WTC11 (cell line): ENCODE results near the gene PLPP3. TPM values are rescaled to one million over a fixed set of nuclear protein-coding genes. Genes with fewer than 3 reads are reported as not detected.

Experiments
- ATAC-seq: fragments of 200-7000 bp; cut with Tn5 transposase; 2 replicates; pipeline ENCODE4 v1.10.0; 2021; ENCODE audit warnings: mild to moderate bottlenecking, moderate library complexity
- CTCF ChIA-PET: fragments of 300-600 bp; sonication (Branson Sonifier 250); formaldehyde crosslinking; loops from one replicate; lab custom pipeline; 2021; ENCODE audit warnings: antibody characterized with exemption; lab: Charles Lee
- POLR2A ChIA-PET: fragments of 350-600 bp; sonication (Branson Sonifier 250); formaldehyde crosslinking; loops from one replicate; lab custom pipeline; 2021; ENCODE audit warnings: antibody characterized with exemption; lab: Charles Lee
- DNase-seq: peaks from one replicate; pipeline ENCODE4 v3.0.0; 2021; ENCODE audit warnings: low spot score
- H3K27ac Mint-ChIP-seq: 2 replicates; pipeline ENCODE4 v1.8.0; 2021; ENCODE audit warnings: mixed read lengths
- H3K27me3 Mint-ChIP-seq: 2 replicates; pipeline ENCODE4 v1.8.0; 2021; ENCODE audit warnings: low read depth, mild to moderate bottlenecking, moderate library complexity, mixed read lengths
- H3K36me3 Mint-ChIP-seq: 2 replicates; pipeline ENCODE4 v1.8.0; 2021; ENCODE audit warnings: mixed read lengths
- H3K4me1 Mint-ChIP-seq: 2 replicates; pipeline ENCODE4 v1.8.0; 2022; ENCODE audit warnings: mixed read lengths
- H3K4me3 Mint-ChIP-seq: 2 replicates; pipeline ENCODE4 v1.8.0; 2021; ENCODE audit warnings: mild to moderate bottlenecking, moderate library complexity, mixed read lengths
- H3K9me3 Mint-ChIP-seq: 2 replicates; pipeline ENCODE4 v1.8.0; 2021; ENCODE audit warnings: mixed read lengths
- AFF4 ChIP-seq: sonication (generic); formaldehyde crosslinking; IDR thresholded peaks from 2 replicates; pipeline ENCODE4 v1.8.1; 2023; ENCODE audit warnings: mild to moderate bottlenecking, missing genetic modification reagents, borderline replicate concordance
- ATF1 ChIP-seq: sonication (generic); formaldehyde crosslinking; IDR thresholded peaks from 2 replicates; pipeline ENCODE4 v1.8.1; 2023; ENCODE audit warnings: mild to moderate bottlenecking, moderate library complexity, missing genetic modification reagents
- ATF6 ChIP-seq: sonication (generic); formaldehyde crosslinking; IDR thresholded peaks from 2 replicates; pipeline ENCODE4 v1.8.1; 2023; ENCODE audit warnings: mild to moderate bottlenecking, missing genetic modification reagents
- CREB1 ChIP-seq: sonication (generic); formaldehyde crosslinking; IDR thresholded peaks from 2 replicates; pipeline ENCODE4 v1.8.0; 2023; ENCODE audit warnings: mild to moderate bottlenecking, missing genetic modification reagents
- E2F5 ChIP-seq: sonication (generic); formaldehyde crosslinking; IDR thresholded peaks from 2 replicates; pipeline ENCODE4 v1.8.1; 2022; ENCODE audit warnings: mild to moderate bottlenecking, moderate library complexity, missing genetic modification reagents
- ERG ChIP-seq: fragments of 250-450 bp; sonication (Bioruptor Pico); IDR thresholded peaks from 2 replicates; pipeline ENCODE4 v1.8.0; 2021; ENCODE audit warnings: mild to moderate bottlenecking
- FOXK1 ChIP-seq: sonication (generic); formaldehyde crosslinking; IDR thresholded peaks from 2 replicates; pipeline ENCODE4 v1.8.0; 2022; ENCODE audit warnings: mild to moderate bottlenecking, moderate library complexity, missing genetic modification reagents
- JAZF1 ChIP-seq: fragments of 250-450 bp; sonication (Bioruptor Pico); IDR thresholded peaks from 2 replicates; pipeline ENCODE4 v1.9.0; 2021; ENCODE audit warnings: moderate library complexity, mild to moderate bottlenecking, inconsistent platforms
- JUN ChIP-seq: sonication (generic); formaldehyde crosslinking; IDR thresholded peaks from 2 replicates; pipeline ENCODE4 v1.8.0; 2023; ENCODE audit warnings: mild to moderate bottlenecking, missing genetic modification reagents
- NR1H2 ChIP-seq: sonication (generic); formaldehyde crosslinking; IDR thresholded peaks from 2 replicates; pipeline ENCODE4 v1.9.0; 2021; ENCODE audit warnings: mild to moderate bottlenecking, moderate library complexity, missing genetic modification reagents
- NR2C2 ChIP-seq: sonication (generic); formaldehyde crosslinking; IDR thresholded peaks from 2 replicates; pipeline ENCODE4 v1.8.0; 2022; ENCODE audit warnings: mild to moderate bottlenecking, missing genetic modification reagents
- NR3C1 ChIP-seq: sonication (generic); formaldehyde crosslinking; conservative IDR thresholded peaks from 2 replicates; pipeline ENCODE4 v1.8.1; 2023; ENCODE audit warnings: low read depth, mild to moderate bottlenecking, missing genetic modification reagents
- STAT6 ChIP-seq: sonication (generic); formaldehyde crosslinking; conservative IDR thresholded peaks from 2 replicates; pipeline ENCODE4 v1.8.1; 2023; ENCODE audit warnings: mild to moderate bottlenecking, low read depth, missing genetic modification reagents, moderate library complexity
- TEAD4 ChIP-seq: sonication (generic); formaldehyde crosslinking; IDR thresholded peaks from 2 replicates; pipeline ENCODE4 v1.8.0; 2022; ENCODE audit warnings: mild to moderate bottlenecking, missing genetic modification reagents
- ZNF121 ChIP-seq: sonication (generic); formaldehyde crosslinking; IDR thresholded peaks from 2 replicates; pipeline ENCODE4 v1.8.0; 2023; ENCODE audit warnings: missing genetic modification reagents
- ZNF219 ChIP-seq: sonication (generic); formaldehyde crosslinking; IDR thresholded peaks from 2 replicates; pipeline ENCODE4 v1.8.0; 2023; ENCODE audit warnings: missing genetic modification reagents, mild to moderate bottlenecking, borderline replicate concordance
- ZNF512 ChIP-seq: sonication (generic); formaldehyde crosslinking; IDR thresholded peaks from 2 replicates; pipeline ENCODE4 v1.8.1; 2022; ENCODE audit warnings: missing genetic modification reagents, borderline replicate concordance
- ZNF671 ChIP-seq: fragments of 250-450 bp; sonication (Bioruptor Pico); IDR thresholded peaks from 2 replicates; pipeline ENCODE4 v1.8.0; 2021; ENCODE audit warnings: mild to moderate bottlenecking
- total RNA-seq: library from RNA; stranded (reverse); gene quantifications from 3 replicates; pipeline ENCODE4 v1.2.3, GENCODE V29; 2021
- TF ChIP-seq, protein P1 (sequence below): sonication (generic); formaldehyde crosslinking; IDR thresholded peaks from 2 replicates; pipeline ENCODE4 v1.8.0; 2023; ENCODE audit warnings: mild to moderate bottlenecking, missing genetic modification reagents

Gene PLPP3
- total RNA-seq, 1 experiment from 2014 or later: 31.0 TPM

DNA sequence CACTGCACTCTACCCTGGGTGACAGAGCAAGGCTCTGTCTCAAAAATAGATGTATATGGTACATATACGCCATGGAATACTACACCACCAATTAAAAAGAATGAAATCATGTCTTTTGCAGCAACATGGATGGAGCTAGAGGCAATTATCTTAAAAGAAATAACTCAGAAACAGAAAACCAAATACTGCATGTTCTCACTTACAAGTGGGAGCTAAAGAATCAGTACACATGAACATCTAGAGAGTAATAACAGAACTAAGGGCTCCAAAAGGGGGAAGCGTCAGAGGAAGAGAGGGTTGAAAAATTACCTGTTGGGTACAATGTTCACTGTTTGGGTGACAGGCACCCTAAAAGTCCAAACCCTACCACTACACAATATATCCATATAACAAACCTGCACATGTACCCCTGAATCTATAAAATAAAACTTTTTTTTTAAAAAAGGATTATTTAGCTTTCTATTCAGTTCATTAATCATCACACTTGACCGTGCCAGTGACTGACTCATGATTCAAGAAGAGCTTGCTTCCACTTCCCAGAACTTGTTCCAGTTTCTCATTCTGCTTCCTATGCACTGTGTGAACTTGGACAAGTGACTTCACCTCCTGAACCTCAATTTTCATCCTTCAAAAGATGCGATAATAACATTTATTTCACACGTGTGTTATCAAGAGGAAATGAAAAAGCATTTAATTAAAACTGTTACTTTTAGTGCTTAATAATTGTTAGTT, 109.6 kb downstream of the PLPP3 start (continued):
- TF ChIP-seq CREB1 (CRISPR knock-in tag): no peak
- no peak for TF ChIP-seq ERG (CRISPR knock-in tag)
- TF ChIP-seq JAZF1 (CRISPR knock-in tag): no peak
- TF ChIP-seq E2F5: no peak
- TF ChIP-seq ZNF671 (CRISPR knock-in tag): no peak
- no peak for TF ChIP-seq TEAD4 (CRISPR knock-in tag)
- TF ChIP-seq FOXK1 (CRISPR knock-in tag): no peak
- TF ChIP-seq ZNF121 (CRISPR knock-in tag): no peak
- no peak for TF ChIP-seq NR3C1 (CRISPR knock-in tag)

- POLR2A ChIA-PET: interaction anchor here (0.6 to 0.7 kb wide), 2 partner anchors 18 to 1127 kb away, joined by 3 read pairs; no protein-coding TSS in a partner anchor
- no peak for ATAC-seq
- CTCF ChIA-PET: no interaction called here
- no peak for DNase-seq
- H3K27me3 Mint-ChIP-seq: no peaks in the 10 kb centered on the region
- H3K4me1 Mint-ChIP-seq: peaks cover 8% of the 10 kb centered on the region
- H3K4me3 Mint-ChIP-seq: no peak overlapping the region
- H3K36me3 Mint-ChIP-seq: no peaks in the 10 kb centered on the region
- H3K9me3 Mint-ChIP-seq: no peaks in the 10 kb centered on the region
- H3K27ac Mint-ChIP-seq: no peak overlapping the region
- no peak for TF ChIP-seq FOXK1 (CRISPR knock-in tag)
- no peak for TF ChIP-seq TEAD4 (CRISPR knock-in tag)
- no peak for TF ChIP-seq STAT6 (CRISPR knock-in tag)
- no peak for TF ChIP-seq ATF6
- TF ChIP-seq ZNF219 (CRISPR knock-in tag): no peak
- TF ChIP-seq ZNF512 (CRISPR knock-in tag): no peak
- TF ChIP-seq NR2C2 (CRISPR knock-in tag): no peak
- no peak for TF ChIP-seq JUN (CRISPR knock-in tag)
- TF ChIP-seq, protein P1, sequence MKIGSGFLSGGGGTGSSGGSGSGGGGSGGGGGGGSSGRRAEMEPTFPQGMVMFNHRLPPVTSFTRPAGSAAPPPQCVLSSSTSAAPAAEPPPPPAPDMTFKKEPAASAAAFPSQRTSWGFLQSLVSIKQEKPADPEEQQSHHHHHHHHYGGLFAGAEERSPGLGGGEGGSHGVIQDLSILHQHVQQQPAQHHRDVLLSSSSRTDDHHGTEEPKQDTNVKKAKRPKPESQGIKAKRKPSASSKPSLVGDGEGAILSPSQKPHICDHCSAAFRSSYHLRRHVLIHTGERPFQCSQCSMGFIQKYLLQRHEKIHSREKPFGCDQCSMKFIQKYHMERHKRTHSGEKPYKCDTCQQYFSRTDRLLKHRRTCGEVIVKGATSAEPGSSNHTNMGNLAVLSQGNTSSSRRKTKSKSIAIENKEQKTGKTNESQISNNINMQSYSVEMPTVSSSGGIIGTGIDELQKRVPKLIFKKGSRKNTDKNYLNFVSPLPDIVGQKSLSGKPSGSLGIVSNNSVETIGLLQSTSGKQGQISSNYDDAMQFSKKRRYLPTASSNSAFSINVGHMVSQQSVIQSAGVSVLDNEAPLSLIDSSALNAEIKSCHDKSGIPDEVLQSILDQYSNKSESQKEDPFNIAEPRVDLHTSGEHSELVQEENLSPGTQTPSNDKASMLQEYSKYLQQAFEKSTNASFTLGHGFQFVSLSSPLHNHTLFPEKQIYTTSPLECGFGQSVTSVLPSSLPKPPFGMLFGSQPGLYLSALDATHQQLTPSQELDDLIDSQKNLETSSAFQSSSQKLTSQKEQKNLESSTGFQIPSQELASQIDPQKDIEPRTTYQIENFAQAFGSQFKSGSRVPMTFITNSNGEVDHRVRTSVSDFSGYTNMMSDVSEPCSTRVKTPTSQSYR (CRISPR knock-in tag): no peak
- no peak for TF ChIP-seq ATF1
- no peak for TF ChIP-seq AFF4
- no peak for TF ChIP-seq NR1H2 (CRISPR knock-in tag)
These were observed 110.8 kb downstream of the PLPP3 start for GRCh38 chr1:56468518-56468917.
